Muscle layer of duodenum (tissue), 2 donors: ENCODE results near the gene DRAP1.
"Not testable (repeated sequence)": the region's sequence is repeated elsewhere in the genome, so short reads cannot be mapped to it uniquely, and the experiment has no call there.

Experiments used
- H3K27ac ChIP-seq: one replicate; pipeline ENCODE4 v1.7.0; 2013; ENCODE audit warnings: mild to moderate bottlenecking, low read length
- H3K27me3 ChIP-seq: one replicate; pipeline ENCODE4 v1.7.0; 2013; ENCODE audit warnings: low read depth, mild to moderate bottlenecking, control low read depth, low read length
- H3K36me3 ChIP-seq, 2 donors: one replicate each; pipeline ENCODE4 v1.7.0; 2013; ENCODE audit warnings: low read length in 2 of 2, control low read depth in 1 of 2, mild to moderate bottlenecking in 1 of 2; ENCODE audit not compliant: insufficient read depth in 2 of 2, control insufficient read depth in 1 of 2
- H3K4me1 ChIP-seq, 2 donors: one replicate each; pipeline ENCODE4 v1.7.0; 2013; ENCODE audit warnings: low read length in 2 of 2, mild to moderate bottlenecking in 2 of 2, control low read depth in 1 of 2, moderate library complexity in 1 of 2; ENCODE audit not compliant: insufficient read depth in 2 of 2, control insufficient read depth in 1 of 2
- H3K4me3 ChIP-seq, 2 donors: one replicate each; pipeline ENCODE4 v1.7.0; 2013; ENCODE audit warnings: low read length in 2 of 2, low read depth in 1 of 2, mild to moderate bottlenecking in 1 of 2
- H3K9me3 ChIP-seq, 2 donors: one replicate each; pipeline ENCODE4 v1.7.0; 2013; ENCODE audit warnings: low read length in 2 of 2, control low read depth in 1 of 2, mild to moderate bottlenecking in 1 of 2; ENCODE audit not compliant: control insufficient read depth in 1 of 2
- donor health status: healthy.

Gene DRAP1

GRCh38 chr11:65888163-65888814 lies 30.9 kb upstream of the DRAP1 start, which contains the start of gene FIBP:
FIBP (minus strand) TSS chr11:65888471; CDS start chr11:65888418, 53 bp downstream.
- peaks cover 17 to 53% of the 10 kb centered on the region in 2 donors for H3K4me1 ChIP-seq
- H3K36me3 ChIP-seq: peaks cover 17 to 18% of the 10 kb centered on the region in 2 donors
- H3K27me3 ChIP-seq: no peaks in the 10 kb centered on the region
- peak within 1 kb of the TSS; percentile 97 for H3K27ac ChIP-seq
- peak within 1 kb of the TSS; percentile 63 to 67 for H3K4me3 ChIP-seq
- no peaks in the 10 kb centered on the region for H3K9me3 ChIP-seq

- Histone ChIP-seq H3K4me1 (peaks cover 17 to 55% of the 10 kb centered on the region in 2 donors), H3K36me3 (peaks cover 0 to 2% of the 10 kb centered on the region in 2 donors), H3K27me3 (no peaks in the 10 kb centered on the region)
Measured at GRCh38 chr11:65890324-65891218, 28.7 kb upstream of the DRAP1 start, which contains the start of gene CCDC85B. CCDC85B (plus strand) TSS chr11:65890673; CDS start chr11:65890784, 111 bp downstream.

GRCh38 chr11:65891219-65892136 lies 27.7 kb upstream of the DRAP1 start:
- H3K9me3 ChIP-seq: no peaks in the 10 kb centered on the region
- peaks cover 17 to 54% of the 10 kb centered on the region in 2 donors for H3K4me1 ChIP-seq
- peak overlapping the region; percentile 59 to 82 for H3K4me3 ChIP-seq
- no peaks in the 10 kb centered on the region for H3K27me3 ChIP-seq
- H3K36me3 ChIP-seq: no peaks in the 10 kb centered on the region
- peak overlapping the region; percentile 72 for H3K27ac ChIP-seq

More at GRCh38 chr11:65890324-65891218, 28.7 kb upstream of the DRAP1 start, which contains the start of gene CCDC85B:
- H3K27ac ChIP-seq: peak within 1 kb of the TSS; percentile 97
- H3K4me3 ChIP-seq: peak within 1 kb of the TSS; percentile 59 to 82
- no peaks in the 10 kb centered on the region for H3K9me3 ChIP-seq

DNA sequence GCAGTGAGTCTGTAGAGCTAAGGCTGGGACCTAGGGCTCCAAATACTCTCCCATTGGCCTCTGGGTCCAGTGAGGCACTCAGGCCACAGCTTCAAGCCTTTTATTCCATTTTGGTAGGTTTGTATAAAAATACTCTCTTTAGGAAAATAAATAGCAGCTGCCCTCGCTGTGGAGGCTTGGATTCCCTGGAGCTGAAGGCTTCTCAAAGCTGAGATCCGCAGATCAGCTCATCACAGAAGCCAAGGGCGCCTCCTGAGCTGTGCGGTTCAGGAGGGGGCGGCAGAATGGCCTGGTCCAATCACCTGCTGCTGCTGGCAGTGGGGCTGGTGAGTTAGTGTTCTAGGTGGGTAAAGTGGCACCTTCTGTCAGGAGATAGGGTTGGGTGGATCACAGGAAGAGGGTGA lies 27.1 kb upstream of the DRAP1 start:
- not testable (repeated sequence) for H3K36me3 ChIP-seq, H3K27me3 ChIP-seq, H3K9me3 ChIP-seq
- Histone ChIP-seq H3K4me1 (peaks cover 17 to 48% of the 10 kb centered on the region in 2 donors), H3K27ac (peak overlapping the region; percentile 72), H3K4me3 (peak overlapping the region; percentile 59 to 82)

DNA sequence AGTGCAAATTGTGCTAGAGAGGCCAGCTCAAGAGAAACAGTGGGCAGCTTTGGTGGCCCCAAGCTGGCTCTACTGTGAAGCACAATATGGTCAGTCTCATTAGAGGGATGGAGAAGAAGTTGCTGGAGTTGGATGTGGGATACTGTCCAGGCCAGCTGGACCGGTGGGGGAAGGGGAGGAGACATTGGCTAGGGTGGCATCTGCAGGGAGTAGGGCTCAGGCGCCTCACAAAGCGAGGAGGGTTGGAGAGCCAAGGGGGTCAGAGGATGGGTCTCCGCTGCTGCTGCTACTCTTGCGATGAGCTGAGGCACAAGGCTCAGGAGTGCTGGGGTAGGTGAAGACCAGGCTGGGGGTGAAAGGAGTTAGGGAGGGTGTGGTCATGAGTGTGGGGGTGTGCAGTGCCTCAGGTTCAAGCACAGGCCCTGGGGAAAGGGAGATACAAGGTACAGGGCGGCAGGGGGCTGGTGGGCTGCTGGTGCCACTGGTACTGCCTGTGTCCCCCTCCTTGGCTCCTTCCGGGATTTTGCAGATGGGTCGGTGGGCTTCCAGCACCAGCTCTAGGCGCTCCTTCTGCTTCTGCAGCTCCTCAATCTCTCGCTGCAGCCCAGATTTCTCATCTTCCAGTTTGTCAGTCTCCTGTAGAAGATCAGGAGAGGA lies 26.4 kb upstream of the DRAP1 start:
- H3K27me3 ChIP-seq: no peaks in the 10 kb centered on the region
- H3K27ac ChIP-seq: no peak overlapping the region
- no peaks in the 10 kb centered on the region for H3K9me3 ChIP-seq
- peak overlapping the region in 1 of 2 donors; percentile 82 for H3K4me3 ChIP-seq
- H3K4me1 ChIP-seq: peaks cover 12 to 41% of the 10 kb centered on the region in 2 donors
- H3K36me3 ChIP-seq: no peaks in the 10 kb centered on the region

- Histone ChIP-seq H3K4me1 (peaks cover 11 to 45% of the 10 kb centered on the region in 2 donors), H3K4me3 (peak overlapping the region; percentile 11 to 33)
Measured at GRCh38 chr11:65894034-65894591, 25.1 kb upstream of the DRAP1 start.

GRCh38 chr11:65895482-65895981 lies 23.7 kb upstream of the DRAP1 start:
- Histone ChIP-seq H3K9me3 (no peaks in the 10 kb centered on the region), H3K4me3 (no peak overlapping the region), H3K4me1 (peaks cover 4 to 46% of the 10 kb centered on the region in 2 donors), H3K27ac (no peak overlapping the region), H3K36me3 (no peaks in the 10 kb centered on the region), H3K27me3 (no peaks in the 10 kb centered on the region)

More at GRCh38 chr11:65894034-65894591, 25.1 kb upstream of the DRAP1 start:
- no peaks in the 10 kb centered on the region for H3K9me3 ChIP-seq
- no peaks in the 10 kb centered on the region for H3K27me3 ChIP-seq
- no peaks in the 10 kb centered on the region for H3K36me3 ChIP-seq
- H3K27ac ChIP-seq: peak overlapping the region; percentile 56

DNA sequence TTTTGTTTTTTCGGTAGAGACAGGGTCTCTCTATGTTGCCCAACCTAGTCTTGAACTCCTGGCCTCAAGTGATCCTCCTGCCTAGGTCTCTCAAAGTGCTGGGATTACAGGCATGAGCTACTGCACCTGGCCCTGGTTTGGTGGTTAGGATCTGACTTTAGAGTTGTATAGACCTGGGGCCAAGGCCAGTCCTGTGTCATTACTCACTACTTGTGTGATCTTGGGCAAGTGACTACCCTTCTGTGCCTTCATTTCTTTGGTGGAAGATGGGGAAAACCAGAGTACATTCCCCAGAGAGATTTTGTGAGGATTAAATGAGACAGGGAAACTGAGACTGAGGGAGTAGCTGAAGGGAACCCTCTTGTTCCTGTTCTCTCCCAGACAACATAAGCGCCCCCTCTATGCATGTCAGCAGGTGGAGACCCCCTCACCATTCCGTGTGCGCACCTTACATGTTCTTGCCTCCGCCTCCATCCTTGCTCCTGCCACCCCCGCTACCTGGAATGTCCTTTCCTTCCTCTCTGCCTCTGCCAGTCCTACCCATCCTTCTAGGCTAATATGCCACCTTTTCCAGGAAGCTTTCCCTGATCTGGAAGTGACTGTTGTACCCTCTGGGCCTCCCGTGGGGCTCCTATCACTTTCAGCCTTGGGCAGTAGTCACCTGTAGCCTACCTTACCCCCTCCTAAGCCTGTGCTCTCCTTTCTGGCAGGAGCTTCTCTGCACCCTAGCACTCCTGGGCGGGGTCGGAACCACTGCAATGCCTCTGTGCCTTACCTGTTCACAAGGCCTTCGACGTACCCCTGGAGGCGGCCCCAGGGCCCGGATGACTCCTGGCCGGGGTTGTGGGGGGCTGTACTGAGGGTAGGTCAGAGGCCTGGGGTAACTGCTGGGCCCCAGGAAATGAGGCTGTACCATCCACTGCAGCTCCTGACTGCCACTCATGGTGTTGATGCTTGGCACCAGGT lies 22.9 kb upstream of the DRAP1 start:
- Histone ChIP-seq H3K4me3 (no peak overlapping the region), H3K27ac (no peak overlapping the region), H3K4me1 (peaks cover 4 to 41% of the 10 kb centered on the region in 2 donors), H3K9me3 (no peaks in the 10 kb centered on the region), H3K36me3 (no peaks in the 10 kb centered on the region), H3K27me3 (no peaks in the 10 kb centered on the region)

DNA sequence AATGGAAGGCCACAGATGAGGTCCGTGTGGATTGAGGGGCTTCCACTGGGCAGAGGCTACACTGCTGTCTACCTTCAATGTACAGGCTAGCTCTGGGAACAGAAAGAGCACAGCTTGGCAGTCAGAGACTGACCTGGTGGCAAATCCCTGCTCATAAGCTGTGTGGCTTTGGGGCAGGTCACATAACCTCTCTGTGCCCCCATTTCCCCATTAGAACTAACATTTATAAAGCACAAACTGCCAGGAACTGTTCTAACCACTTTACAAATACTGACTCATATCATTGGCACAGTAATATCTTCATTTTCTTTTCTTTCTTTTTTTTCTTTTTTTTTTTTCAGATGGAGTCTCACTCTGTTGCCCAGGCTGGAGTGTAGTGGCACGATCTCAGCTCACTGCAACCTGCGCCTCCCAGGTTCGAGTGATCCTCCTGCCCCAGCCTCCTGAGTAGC lies 22.2 kb upstream of the DRAP1 start:
- no peaks in the 10 kb centered on the region for H3K9me3 ChIP-seq
- no peak overlapping the region for H3K27ac ChIP-seq
- no peak overlapping the region for H3K4me3 ChIP-seq
- H3K27me3 ChIP-seq: no peaks in the 10 kb centered on the region
- no peaks in the 10 kb centered on the region for H3K36me3 ChIP-seq
- peaks cover 2 to 34% of the 10 kb centered on the region in 2 donors for H3K4me1 ChIP-seq
